Right lung (tissue), 5 donors: ENCODE results near the gene SLC44A1. TPM values are rescaled to one million over a fixed set of nuclear protein-coding genes. Genes with fewer than 3 reads are reported as not detected.
A peak's percentile ranks its signal among the peaks of the same experiment; 100 is the strongest.

Experiments
- DNase-seq, 2 donors: peaks; one replicate each; pipeline ENCODE4 v3.0.0-alpha.2; 2013
- polyA plus RNA-seq, 5 donors: library from polyadenylated mRNA; unstranded; fragments of 120-200 nt; gene quantifications; one replicate each; pipeline versions ENCODE4 v1.2.1 to v1.2.3, GENCODE V29; 2013; ENCODE audit warnings: inconsistent platforms in 1 of 5, low replicate concordance in 1 of 5; ENCODE audit not compliant: insufficient read length in 5 of 5, insufficient read depth in 1 of 5

Gene SLC44A1
- polyA plus RNA-seq, 5 donors = 50.5 to 75.2 (median 74.9) TPM

DNA sequence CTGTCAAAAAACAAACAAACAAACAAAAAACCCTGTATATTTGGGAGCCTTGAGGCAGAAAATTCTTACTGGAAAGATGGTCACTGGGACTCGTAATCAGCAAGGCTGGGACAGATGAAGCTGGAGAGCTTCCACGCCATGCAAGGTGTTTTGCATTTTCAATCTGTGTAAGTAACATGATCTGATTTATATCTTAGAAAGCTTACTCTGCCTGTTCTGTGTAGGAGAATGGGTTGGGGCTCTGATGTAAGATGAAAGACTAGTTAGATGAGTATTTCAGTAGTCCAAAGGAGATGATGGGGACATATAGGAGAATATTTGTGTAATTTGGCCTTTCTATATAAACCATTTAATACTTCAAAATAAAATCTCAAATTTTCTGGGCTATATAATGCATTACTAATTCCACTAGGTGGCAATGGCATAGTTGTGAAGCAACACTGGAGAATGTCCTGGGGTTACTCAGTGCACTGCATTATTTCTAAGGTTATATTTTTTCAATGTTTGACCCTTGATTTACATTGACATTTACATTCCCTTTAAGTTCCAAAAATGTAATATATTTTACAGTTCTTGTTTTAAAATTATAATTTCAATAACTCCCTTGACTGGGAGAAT, 181.5 kb downstream of the SLC44A1 start:
- DNase-seq = no peak

DNA sequence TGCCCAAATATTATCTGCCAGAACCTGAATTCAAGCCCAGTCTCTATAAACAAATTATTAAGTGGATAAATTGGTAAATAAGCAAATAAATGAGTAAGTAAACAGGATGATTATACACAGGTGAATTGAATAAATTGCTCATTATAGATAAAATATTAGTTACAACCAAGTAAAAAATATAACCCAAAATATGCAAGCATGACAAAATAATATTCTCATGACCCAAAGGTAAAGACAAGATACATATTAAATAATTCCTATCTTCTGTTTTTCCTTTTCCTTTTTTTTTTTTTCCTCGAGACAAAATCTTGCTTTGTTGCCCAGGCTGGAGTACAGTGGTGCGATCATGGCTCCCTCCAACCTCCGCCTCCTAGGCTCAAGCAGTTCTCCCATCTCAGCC, 182.2 kb downstream of the SLC44A1 start:
- DNase-seq = no peak

DNA sequence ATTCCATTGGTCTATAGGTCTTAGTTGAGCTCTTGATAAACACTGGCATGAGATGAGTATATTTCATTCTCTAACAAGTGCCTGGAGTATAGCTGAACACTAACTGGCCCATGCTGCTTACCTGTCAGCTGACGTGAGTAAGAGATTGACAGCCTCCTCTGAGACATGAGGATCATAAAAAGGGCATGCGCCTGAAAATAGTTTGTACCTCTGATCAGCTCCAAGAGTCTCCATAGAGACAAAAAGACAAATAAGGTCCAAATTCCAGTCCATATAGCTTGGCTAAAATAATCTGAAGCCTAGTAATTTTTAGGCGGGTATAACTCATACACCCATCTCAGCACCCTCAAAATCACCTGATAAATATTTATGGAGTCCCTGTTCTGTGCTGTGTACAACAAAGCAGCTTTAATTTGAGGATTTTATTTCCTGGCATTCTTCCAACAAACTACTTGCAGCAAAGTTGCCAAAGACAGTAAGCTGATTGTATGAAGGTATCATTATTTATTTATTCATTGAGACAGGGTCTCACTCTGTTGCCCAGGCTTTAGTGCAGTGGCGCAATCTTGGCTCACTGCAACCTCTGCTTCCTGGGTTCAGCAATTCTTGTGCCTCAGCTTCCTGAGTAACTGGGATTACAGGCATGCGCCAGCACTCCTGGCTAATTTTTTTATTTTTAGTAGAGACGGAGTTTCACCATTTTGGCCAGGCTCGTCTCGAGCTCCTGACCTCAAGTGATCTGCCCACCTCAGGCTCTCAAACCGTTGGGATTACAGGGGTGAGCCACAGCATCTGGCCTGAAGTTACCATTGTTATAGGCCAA, 187.2 kb downstream of the SLC44A1 start:
- DNase-seq = no peak

DNA sequence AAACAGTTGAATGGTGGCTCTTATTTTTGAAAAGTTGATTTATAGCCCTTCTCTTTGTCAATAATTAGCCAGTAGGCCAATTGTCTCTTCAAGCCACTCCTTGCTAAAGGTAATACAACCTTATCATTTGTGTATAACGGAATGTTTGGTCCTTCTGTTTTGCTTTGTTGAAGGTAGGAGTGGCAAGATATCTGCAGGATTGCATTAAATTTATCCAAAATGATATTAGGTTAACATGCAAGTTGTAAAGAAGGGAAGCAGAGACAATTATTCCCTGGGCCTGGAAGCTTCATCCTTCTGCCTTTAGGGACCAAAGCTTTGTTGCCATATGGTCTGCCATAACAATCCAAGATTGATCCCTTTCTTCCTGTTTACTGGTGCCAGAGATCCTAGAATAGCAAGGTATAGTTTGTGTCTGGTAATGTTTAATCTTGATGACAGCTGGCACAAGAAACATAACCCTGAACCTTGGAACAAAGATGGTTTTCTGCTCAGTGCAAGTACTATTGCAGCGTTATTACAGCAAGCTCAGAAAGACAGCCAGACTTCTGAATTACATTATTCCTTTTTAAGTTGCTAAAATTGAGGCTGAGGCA, 187.9 kb downstream of the SLC44A1 start:
- DNase-seq = no peak

DNA sequence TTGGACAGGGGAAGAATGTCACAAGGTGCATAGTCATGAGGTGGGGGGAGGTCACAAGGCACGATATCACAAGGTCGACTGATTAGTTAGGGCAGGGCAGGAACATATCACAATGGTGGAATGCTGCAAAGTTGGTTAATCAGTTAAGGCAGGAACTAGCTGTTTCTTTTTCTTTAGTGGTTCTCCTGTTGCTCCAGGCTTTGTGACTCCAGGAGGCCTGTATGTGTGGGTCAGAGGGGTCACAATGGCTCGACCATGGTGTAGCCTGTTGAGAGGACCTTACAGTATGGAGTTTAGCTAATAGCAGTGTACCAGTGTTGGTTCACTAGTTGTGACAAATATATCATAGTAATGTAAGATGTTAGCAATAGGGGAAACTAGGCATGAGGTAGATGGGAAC, 191.0 kb downstream of the SLC44A1 start:
- no peak for DNase-seq

DNA sequence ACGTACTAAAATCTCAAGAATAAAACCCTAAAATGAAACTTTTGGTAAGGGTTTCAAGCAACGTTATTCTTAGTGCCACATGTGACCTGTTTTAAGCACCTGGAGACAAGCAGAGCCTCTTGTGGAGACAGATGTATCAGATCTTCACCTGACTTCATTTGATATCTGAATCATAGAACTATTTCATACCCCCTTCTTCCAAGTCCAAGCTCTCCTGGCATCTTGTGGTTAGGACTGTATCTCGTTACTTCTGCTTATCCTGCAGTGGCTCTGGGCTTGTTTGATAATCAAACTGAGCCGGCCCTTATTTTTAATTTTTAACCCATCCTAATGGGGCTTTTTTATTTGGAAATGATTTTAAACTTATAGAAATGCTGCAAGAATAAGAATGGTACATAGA, 192.3 kb downstream of the SLC44A1 start:
- DNase-seq = no peak

DNA sequence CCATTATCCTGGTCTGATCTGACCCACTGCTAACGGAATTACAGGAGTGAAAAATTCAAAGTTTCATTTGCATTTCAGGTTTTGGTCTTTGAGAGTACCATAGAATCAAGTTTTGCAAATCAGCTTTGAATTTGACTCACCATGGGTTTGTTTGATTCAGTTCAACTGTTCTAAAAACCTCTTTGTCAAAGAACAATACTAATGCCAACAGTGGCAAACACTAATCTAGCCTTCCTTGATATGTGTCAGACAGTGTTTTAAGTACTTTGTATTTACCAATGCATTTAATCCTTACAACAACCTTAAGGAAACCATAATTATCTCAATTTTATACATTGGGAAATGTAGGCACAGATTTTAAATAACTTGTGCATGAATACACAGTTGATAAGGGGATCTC, 193.3 kb downstream of the SLC44A1 start:
- no peak for DNase-seq

DNA sequence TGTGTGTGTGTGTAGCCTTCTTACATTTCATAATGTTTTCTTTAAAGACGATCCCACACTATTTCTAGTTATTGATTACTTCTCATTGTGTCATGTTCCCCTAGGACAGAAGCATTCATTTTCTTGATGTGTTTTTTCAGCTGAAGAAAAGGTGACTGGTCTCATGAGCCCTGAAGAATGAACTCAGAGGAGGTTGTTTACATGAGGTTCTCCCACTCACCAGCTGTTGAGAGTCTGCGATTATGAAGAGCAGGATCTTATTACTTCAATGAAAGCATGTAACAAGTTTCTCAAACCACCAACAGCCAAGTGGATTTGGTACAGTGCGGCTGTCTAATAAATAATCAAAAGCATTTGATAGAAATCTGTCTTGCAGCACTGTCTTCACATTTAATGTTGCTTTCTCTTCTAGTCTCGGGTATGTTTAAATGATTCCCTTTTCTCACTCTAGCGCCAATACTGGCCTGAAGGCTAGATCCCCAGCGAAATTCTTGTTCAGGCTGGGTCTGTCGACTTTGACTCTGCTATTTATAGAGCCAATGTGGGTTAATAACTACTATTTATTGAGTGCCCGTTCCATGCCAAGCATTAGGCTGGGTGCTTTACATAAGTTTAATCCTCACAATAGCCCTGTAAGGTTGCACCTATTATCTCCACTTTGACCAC, 193.8 kb downstream of the SLC44A1 start:
- DNase-seq = no peak

DNA sequence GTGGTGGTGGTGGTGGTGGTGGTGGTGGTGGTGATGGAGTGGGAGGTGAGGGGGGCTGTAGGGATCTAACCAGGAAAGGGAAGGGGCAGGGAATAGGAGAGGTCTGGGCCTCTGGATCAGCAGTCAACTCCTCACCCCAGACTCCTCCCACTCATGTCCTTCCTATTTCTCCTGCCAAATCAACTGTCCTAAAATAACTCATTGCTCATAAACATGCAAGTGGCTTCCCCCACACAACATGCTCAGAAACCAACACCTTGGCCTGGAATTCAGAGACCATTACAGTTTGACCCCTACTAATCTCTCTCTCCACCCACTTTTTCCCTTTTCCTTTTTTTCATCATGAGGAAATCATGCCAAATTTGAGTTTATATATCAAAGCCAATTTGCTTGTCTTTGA, 195.0 kb downstream of the SLC44A1 start:
- no peak for DNase-seq

DNA sequence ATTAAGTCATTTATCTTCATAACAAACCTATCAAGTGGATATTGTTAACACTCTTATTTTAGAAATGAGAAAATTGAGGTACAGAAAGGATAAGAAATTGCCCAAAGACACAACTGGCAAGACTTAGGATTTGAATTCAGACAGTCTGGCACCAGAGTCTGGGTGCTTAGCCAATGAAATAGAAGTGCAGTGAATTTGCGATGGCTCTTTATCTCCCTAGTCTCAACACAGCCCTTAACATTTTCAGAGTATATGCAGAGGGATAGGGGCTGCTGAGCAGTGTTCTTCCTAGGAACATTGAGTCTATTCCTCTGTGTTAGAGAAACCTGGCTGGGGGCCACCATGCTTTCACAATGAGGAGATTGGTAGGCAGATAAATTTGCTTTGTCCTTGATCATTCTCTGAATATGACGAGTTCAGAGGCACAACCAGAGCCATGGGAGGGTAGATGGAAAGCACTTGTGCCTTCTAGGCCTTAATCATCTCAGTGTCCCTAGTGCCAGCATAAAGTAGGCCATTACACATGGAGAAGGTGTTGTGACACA, 197.2 kb downstream of the SLC44A1 start:
- no peak for DNase-seq

DNA sequence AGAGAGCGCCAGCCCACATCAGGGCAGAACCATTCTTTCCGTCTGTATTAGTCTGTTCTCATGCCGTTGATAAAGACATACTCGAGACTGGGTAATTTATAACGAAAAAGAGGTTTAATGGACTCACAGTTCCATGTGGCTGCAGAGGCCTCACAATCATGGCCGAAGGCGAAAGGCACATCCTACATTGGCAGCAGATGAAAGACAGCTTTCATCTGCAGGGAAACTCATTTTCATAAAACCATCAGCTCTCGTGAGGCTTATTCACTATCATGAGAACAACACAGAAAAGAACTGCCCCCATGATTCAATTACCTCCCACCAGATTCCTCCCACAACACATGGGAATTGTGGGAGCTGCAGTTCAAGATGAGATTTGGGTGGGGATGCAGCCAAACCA, 198.7 kb downstream of the SLC44A1 start:
- DNase-seq = no peak

DNA sequence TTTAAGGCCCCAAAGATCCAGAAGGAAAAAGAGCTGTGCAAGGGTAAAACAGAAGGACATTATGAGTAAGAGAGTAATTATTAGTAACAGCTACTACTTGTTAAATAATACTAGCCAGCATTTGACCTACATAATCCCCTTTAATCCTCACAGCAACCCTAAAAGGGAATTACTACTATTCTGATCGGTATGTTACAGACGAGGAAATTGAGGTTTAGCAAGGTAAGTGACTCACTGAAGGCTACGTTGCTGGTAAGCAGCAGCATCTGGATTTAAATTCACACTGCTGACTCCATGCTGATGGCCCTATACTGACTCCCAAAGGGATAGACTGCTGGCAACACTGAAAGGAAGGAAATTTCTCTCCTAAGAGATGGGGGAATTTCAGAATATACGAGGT, 199.7 kb downstream of the SLC44A1 start:
- DNase-seq = no peak

DNA sequence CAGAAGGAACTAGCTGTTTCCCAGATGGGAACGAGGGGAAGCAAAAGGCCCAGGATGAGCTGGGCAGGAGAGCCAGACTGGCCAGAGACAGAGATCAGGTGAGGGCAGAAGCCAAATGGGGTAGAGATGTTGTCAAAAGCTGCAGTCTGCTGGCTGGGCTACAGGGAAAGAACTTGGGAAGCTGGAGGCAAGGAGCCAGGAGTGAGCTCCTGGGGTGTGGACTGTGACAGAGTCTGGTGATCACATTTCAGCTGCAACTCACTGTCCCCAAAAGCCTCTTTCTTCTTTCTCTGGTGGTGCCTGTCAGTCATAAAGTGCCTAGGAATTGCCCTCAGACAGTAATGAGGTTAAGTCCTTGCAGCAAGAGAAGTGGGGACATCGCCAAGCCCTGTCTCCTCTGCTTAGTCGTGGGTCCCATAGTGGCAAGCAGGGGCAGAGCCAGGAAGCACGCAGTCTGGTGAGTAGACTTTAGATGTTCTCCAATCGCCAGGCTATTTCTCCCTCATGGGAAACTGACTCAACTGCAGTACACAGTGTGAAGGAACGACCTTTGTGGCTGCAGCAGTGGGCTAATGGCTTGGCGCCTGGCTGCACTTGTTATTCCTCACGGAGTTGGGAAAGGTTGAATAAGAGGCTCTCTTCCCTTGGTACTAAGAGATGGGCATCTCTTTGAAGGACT, 200.9 kb downstream of the SLC44A1 start:
- DNase-seq = no peak

DNA sequence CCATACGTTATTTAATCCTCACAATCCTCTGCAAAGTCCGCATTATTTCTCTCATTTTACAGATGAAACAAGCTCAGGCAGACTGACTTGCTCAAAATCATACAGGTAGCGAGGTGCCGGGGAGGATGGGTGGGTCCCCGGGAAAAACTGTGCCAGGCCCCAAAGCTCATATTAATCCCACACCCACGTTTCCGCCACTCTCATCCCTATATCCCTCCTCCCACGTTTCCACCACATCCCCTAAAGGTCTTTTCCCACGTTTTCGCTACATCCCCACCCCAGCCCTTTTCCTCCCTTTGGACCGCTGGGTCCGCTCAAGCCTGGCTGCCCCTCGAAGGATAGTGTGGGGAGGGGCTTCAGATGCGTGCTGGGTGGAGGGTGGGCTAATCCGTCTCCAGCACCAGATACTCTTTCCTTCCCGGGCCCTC, 202.9 kb downstream of the SLC44A1 start:
- DNase-seq = no peak

DNA sequence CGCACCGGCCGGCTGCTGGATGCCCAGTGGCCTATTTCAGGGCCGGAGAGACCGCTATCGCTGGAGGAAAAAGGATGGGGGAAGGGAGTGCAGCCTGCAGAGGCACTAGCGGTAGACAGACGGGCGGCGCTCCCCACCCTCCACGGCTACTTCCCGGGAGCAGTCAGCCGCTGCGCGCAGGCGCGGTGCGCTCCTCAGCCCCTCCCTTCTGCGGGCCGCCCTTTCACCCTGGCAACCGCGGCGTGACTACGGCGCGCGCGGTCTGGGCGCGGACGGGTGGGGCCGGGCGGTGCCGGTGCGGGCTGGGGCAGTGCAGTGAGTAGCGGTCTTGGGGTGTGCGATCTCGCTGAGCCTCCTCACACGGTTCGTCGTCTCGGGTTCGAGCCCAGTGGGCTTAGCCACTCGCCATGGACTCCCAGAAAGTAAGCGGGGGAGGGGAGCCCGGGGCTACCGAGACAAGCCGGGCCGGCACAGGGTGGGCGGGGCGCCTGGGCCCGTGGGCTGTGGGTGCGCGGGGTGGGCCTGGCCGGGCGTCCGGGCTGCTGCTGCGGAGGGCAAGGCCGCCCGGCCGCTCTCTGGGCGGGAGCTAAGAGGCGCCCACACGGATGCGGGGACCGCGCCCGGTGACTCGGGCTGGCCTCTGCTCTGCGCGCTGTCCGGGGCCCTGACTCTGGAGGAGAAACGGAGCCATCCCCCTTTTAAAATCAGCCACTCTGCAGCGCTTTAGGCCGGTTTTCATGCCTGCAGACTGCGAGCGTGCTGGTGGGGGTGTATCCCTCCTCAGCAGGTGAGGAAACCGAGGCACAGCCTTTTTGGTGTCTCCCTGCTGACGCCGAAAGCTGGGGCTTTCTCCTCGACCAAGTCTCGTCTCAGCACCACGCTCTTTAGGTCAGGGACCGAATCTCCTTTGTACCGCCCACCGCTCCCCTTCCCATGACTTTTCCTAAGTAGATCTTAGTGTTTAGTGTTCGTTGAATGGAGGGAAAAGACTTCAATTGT, 203.7 kb downstream of the SLC44A1 start, which contains the start of gene FSD1L:
TSS of gene FSD1L (plus strand) at position 221 of the 999 bp plus-strand sequence. CDS start at position 408, 187 bp downstream.
- DNase-seq = peak; percentile 87 to 88

DNA sequence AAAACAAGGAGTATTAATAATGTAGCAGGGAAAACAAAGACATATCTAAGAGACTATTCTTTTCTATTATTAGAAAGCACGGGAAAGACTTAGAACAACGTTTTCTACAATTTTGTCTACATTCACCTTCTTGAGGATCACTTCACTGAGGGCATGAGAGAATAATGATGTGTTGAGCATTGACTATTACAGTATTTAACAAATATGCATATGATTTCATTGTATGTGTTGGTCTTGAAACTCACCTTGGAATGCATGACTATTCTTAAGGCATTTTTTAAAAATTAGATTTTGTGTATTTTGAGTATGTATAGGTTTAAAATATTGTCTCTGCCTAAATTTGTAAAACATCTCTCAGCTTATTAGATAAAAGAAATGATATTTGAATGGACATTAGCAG, 204.6 kb downstream of the SLC44A1 start:
- no peak for DNase-seq

DNA sequence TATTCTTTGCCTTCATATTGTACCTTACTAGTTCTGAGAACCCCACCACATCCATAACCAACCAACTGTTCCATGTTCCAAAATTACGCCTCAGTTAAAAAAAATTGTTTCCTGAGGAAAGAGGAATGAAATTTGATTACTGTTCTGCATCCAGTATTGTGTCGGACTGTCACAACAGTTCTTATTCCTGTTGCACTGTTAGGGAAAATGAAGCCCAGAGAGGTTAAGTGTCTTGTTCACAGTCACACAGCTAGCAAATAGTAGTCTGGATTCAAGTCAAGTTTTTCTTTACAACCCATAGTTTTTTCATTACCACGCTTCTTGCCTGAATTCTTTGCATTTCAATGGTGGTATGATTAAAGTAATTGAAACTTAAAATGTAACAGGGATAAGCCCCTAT, 207.7 kb downstream of the SLC44A1 start:
- DNase-seq = no peak

DNA sequence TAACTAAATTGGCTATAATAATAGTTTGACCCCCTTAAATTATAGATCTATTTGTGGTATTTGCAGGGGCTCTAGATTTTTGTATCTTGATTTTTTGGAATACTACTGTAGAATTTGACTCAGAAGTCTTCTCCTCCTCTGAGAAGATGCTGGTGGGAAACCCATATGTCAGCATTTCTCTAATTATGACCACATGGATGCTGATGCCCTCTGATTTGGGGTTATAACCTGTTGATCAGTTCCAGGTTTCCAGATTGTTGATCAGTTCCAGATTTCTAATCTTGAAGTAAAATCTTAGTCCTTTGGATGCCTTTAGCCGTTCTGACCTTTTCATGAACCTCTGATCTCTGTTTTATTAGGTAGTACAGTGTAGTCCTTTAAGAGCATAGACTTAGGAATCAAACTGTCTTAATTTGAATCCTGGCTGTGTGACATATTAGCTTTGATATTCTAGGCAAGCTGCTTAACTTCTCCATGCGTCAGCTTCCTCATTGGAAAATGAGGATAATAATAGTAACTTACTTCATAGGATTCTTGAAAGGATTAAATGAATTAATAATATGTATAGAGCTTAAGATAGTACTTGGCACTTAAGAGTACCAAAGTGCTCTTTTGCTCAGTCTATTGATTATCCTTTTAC, 211.5 kb downstream of the SLC44A1 start:
- no peak for DNase-seq

DNA sequence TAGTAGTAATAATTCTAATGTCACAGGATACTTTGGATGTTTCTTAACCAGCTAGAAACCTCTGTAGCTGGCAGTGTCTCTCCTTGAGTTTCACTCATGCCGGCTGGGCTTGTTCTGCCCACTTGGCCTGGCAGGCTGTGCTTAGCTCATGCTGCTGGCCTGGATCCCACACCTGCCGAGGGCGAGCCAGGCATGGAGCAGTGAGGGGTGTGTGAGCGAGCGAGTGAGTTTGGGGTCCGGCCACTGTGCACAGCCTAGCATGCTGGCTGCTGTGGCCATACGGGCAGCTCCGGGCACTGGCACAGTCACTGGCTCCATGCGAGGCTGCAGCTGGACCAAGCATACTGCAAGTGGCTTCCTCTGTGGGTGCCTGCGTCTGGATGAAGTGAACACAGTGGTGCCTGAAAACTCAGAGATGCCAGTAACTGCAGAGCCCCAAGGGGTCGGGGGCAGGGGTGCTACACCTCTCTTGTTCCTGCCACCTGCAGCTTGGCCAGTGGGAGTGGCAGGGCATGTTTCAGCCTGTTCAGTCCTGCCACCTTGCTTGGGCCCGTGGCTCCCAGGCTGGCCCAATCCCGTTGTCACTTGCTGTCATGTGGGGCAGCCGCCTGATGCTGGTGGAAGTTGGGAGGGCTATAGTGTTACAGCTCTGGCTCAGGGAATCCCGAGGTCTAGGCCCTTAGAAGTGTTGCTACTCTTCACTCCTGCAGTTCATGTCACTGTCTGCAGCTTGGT, 213.3 kb downstream of the SLC44A1 start:
- DNase-seq = no peak
